IMR-90 (cell line): ENCODE data around the gene HDGFL3. TPM values are rescaled to one million over a fixed set of nuclear protein-coding genes. Genes with fewer than 3 reads are reported as not detected.

Source experiments
- ATAC-seq: fragments of 200-7000 bp; cut with Tn5 transposase; 2 replicates; pipeline ENCODE4 v1.9.1; 2020; ENCODE audit warnings: low read depth, mild to moderate bottlenecking, moderate library complexity
- BruUV-seq: library from RNA; stranded (reverse); fragments of 400-500 nt; replicated peaks from 2 replicates; lab custom pipeline; 2021; lab: Mats Ljungman, UMichigan
- CTCF ChIA-PET: fragments of 300-600 bp; formaldehyde crosslinking; extraction: SDS; loops from one replicate; lab custom pipeline; 2021; ENCODE audit warnings: antibody characterized with exemption; lab: Yijun Ruan, JAX
- POLR2A ChIA-PET: fragments of 300-600 bp; sonication (Branson Sonifier 250); formaldehyde crosslinking; loops from one replicate; lab custom pipeline; 2022; ENCODE audit warnings: antibody characterized with exemption; ENCODE audit not compliant: unreplicated experiment; lab: Charles Lee
- DNase-seq: peaks from one replicate; pipeline ENCODE4 v3.0.0; 2013
- H2AFZ ChIP-seq: replicated peaks from 2 replicates; pipeline ENCODE3; 2013; ENCODE audit warnings: low read length, mild to moderate bottlenecking; ENCODE audit not compliant: poor library complexity
- H2AK5ac ChIP-seq: 2 replicates; pipeline ENCODE4 v1.6.1; 2013; ENCODE audit warnings: low read depth, low read length, inconsistent platforms
- H2AK9ac ChIP-seq: replicated peaks from 2 replicates; pipeline ENCODE3; 2013; ENCODE audit warnings: mild to moderate bottlenecking, low read depth, low read length, moderate library complexity; ENCODE audit not compliant: poor library complexity
- H2BK120ac ChIP-seq: 2 replicates; pipeline ENCODE4 v1.6.1; 2013; ENCODE audit warnings: low read depth, low read length, inconsistent platforms
- H2BK15ac ChIP-seq: 3 replicates; pipeline ENCODE4 v1.6.1; 2013; ENCODE audit warnings: low read depth, low read length, inconsistent platforms
- H2BK20ac ChIP-seq: 2 replicates; pipeline ENCODE4 v1.6.1; 2013; ENCODE audit warnings: low read depth, mild to moderate bottlenecking, inconsistent platforms, low read length, moderate library complexity
- H2BK5ac ChIP-seq: 2 replicates; pipeline ENCODE4 v1.6.1; 2013; ENCODE audit warnings: mild to moderate bottlenecking, low read depth, low read length, inconsistent platforms; ENCODE audit not compliant: poor library complexity, severe bottlenecking
- H3K14ac ChIP-seq: replicated peaks from 2 replicates; pipeline ENCODE4 v1.6.1; 2013; ENCODE audit warnings: low read depth, low read length, inconsistent platforms
- H3K18ac ChIP-seq: 2 replicates; pipeline ENCODE4 v1.6.1; 2013; ENCODE audit warnings: low read depth, low read length, control low read depth
- H3K23ac ChIP-seq: 2 replicates; pipeline ENCODE4 v1.6.1; 2013; ENCODE audit warnings: low read depth, low read length, inconsistent platforms
- H3K27ac ChIP-seq: 2 replicates; pipeline ENCODE4 v1.5.1; 2013; ENCODE audit warnings: mild to moderate bottlenecking, control low read depth, low read length; ENCODE audit not compliant: insufficient read depth
- H3K27me3 ChIP-seq: 2 replicates; pipeline ENCODE4 v1.6.1; 2013; ENCODE audit warnings: low read length; ENCODE audit not compliant: control insufficient read depth, insufficient read depth
- H3K36me3 ChIP-seq: 2 replicates; pipeline ENCODE4 v1.6.1; 2013; ENCODE audit warnings: low read length, mixed read lengths; ENCODE audit not compliant: control insufficient read depth, insufficient read depth
- H3K4ac ChIP-seq: 2 replicates; pipeline ENCODE4 v1.6.1; 2013; ENCODE audit warnings: low read depth, low read length, inconsistent platforms
- H3K4me1 ChIP-seq: 2 replicates; pipeline ENCODE4 v1.6.1; 2013; ENCODE audit warnings: low read length, mixed read lengths; ENCODE audit not compliant: control insufficient read depth, insufficient read depth
- H3K4me2 ChIP-seq: 2 replicates; pipeline ENCODE4 v1.6.1; 2013; ENCODE audit warnings: low read depth, mild to moderate bottlenecking, control low read depth, low read length, moderate library complexity
- H3K4me3 ChIP-seq: 2 replicates; pipeline ENCODE4 v1.5.1; 2013; ENCODE audit warnings: low read depth, mild to moderate bottlenecking, control low read depth, low read length, moderate library complexity; ENCODE audit not compliant: insufficient read depth
- H3K56ac ChIP-seq: 2 replicates; pipeline ENCODE4 v1.6.1; 2013; ENCODE audit warnings: low read length, inconsistent platforms; ENCODE audit not compliant: insufficient read depth; ENCODE audit errors: extremely low read depth
- H3K79me1 ChIP-seq, 2 experiments: 2 replicates each; pipeline ENCODE4 v1.6.1; 2013; ENCODE audit warnings: low read length in 2 of 2, inconsistent platforms in 1 of 2, low read depth in 1 of 2
- H3K9ac ChIP-seq: 2 replicates; pipeline ENCODE4 v1.6.1; 2013; ENCODE audit warnings: low read depth, low read length, control low read depth
- H3K9me1 ChIP-seq: 2 replicates; pipeline ENCODE4 v1.6.1; 2013; ENCODE audit warnings: low read length, inconsistent platforms; ENCODE audit not compliant: insufficient read depth
- H3K9me3 ChIP-seq: 2 replicates; pipeline ENCODE4 v1.6.1; 2013; ENCODE audit warnings: low read length; ENCODE audit not compliant: control insufficient read depth, insufficient read depth
- H4K20me1 ChIP-seq: 2 replicates; pipeline ENCODE4 v1.6.1; 2013; ENCODE audit warnings: low read length, inconsistent platforms; ENCODE audit not compliant: insufficient read depth
- H4K5ac ChIP-seq: 2 replicates; pipeline ENCODE4 v1.6.1; 2013; ENCODE audit warnings: mild to moderate bottlenecking, low read depth, low read length, control low read depth
- H4K8ac ChIP-seq, 2 experiments: 2 replicates each; pipeline ENCODE4 v1.6.1; 2013; ENCODE audit warnings: low read depth in 2 of 2, low read length in 2 of 2, control low read depth in 1 of 2, inconsistent platforms in 1 of 2
- H4K91ac ChIP-seq: 2 replicates; pipeline ENCODE4 v1.6.1; 2013; ENCODE audit warnings: low read depth, low read length, inconsistent platforms; ENCODE audit not compliant: insufficient read depth
- BHLHE40 ChIP-seq: fragments of 150-350 bp; IDR thresholded peaks from 2 replicates; pipeline ENCODE4 v1.6.1; 2016; ENCODE audit warnings: mild to moderate bottlenecking, low read depth, low read length
- CEBPB ChIP-seq: IDR thresholded peaks from 2 replicates; pipeline ENCODE4 v1.6.1; 2012; ENCODE audit warnings: low read depth, low read length, improper control_type of control experiment
- CHD1 ChIP-seq: IDR thresholded peaks from 2 replicates; pipeline ENCODE4 v1.6.1; 2012; ENCODE audit warnings: low read depth, low read length, improper control_type of control experiment
- ELK1 ChIP-seq: fragments of 150-350 bp; IDR thresholded peaks from 2 replicates; pipeline ENCODE4 v1.6.1; 2016; ENCODE audit warnings: low read depth, mild to moderate bottlenecking, low read length, moderate library complexity, borderline replicate concordance
- FOS ChIP-seq: fragments of 150-350 bp; IDR thresholded peaks from 2 replicates; pipeline ENCODE4 v1.6.1; 2016; ENCODE audit warnings: low read depth, low read length
- MAFK ChIP-seq: IDR thresholded peaks from 2 replicates; pipeline ENCODE4 v1.6.1; 2012; ENCODE audit warnings: low read depth, low read length, improper control_type of control experiment
- MAZ ChIP-seq: IDR thresholded peaks from 2 replicates; pipeline ENCODE4 v1.6.1; 2012; ENCODE audit warnings: low read depth, mild to moderate bottlenecking, low read length, improper control_type of control experiment, moderate library complexity, borderline replicate concordance
- MXI1 ChIP-seq: IDR thresholded peaks from 2 replicates; pipeline ENCODE4 v1.6.1; 2012; ENCODE audit warnings: low read depth, mild to moderate bottlenecking, low read length, moderate library complexity, borderline replicate concordance
- NFE2L2 ChIP-seq: fragments of 150-350 bp; IDR thresholded peaks from 2 replicates; pipeline ENCODE4 v1.6.1; 2016; ENCODE audit warnings: low read depth, mild to moderate bottlenecking, low read length
- POLR2A ChIP-seq: IDR thresholded peaks from 2 replicates; pipeline ENCODE4 v1.6.1; 2012; ENCODE audit warnings: mild to moderate bottlenecking, low read depth, low read length
- RAD21 ChIP-seq: IDR thresholded peaks from 2 replicates; pipeline ENCODE4 v1.6.1; 2012; ENCODE audit warnings: low read length, improper control_type of control experiment
- RCOR1 ChIP-seq: IDR thresholded peaks from 2 replicates; pipeline ENCODE4 v1.6.1; 2012; ENCODE audit warnings: mild to moderate bottlenecking, low read length, improper control_type of control experiment; ENCODE audit not compliant: insufficient replicate concordance
- RFX5 ChIP-seq: IDR thresholded peaks from 2 replicates; pipeline ENCODE4 v1.8.0; 2012; ENCODE audit warnings: low read depth, mild to moderate bottlenecking, low read length, moderate library complexity
- SMC3 ChIP-seq: fragments of 150-350 bp; IDR thresholded peaks from 2 replicates; pipeline ENCODE4 v1.6.1; 2016; ENCODE audit warnings: low read depth, mild to moderate bottlenecking, antibody characterized with exemption, low read length, moderate library complexity
- WGBS, 2 experiments: methylation state at CpG; one replicate each; pipeline versions ENCODE4 v1.1.5 to v1.1.7; 2013; ENCODE audit warnings: missing lambda C conversion rate in 2 of 2; ENCODE audit not compliant: insufficient read length in 1 of 2; ENCODE audit errors: extremely low coverage in 2 of 2; 5-methylcytosine and 5-hydroxymethylcytosine counted together
- dilution Hi-C: fragments of 300-500 bp; cut with HindIII; formaldehyde crosslinking; loops from one replicate; pipeline ENCODE4 v1.14.3; 2018; ENCODE audit warnings: low sequenced_read_pairs; ENCODE audit not compliant: unreplicated experiment
- in situ Hi-C: fragments of 300-500 bp; cut with MboI; formaldehyde crosslinking; loops from 3 replicates; pipeline ENCODE4 v1.14.3; 2019; ENCODE audit warnings: low sequenced_read_pairs, inconsistent platforms, mixed read lengths
- intact Hi-C: fragments of 100-400 bp; cut with micrococcal nuclease; formaldehyde crosslinking; loops from 2 replicates; pipeline ENCODE4 v1.10.0; 2022
- polyA plus RNA-seq, 3 experiments: library from polyadenylated mRNA; depleted of rRNA; stranded (reverse); fragments of >200 nt; gene quantifications; 2 replicates each; pipeline ENCODE4 v1.2.3, GENCODE V29; 2012; ENCODE audit warnings: low replicate concordance in 1 of 3
- total RNA-seq: library from RNA; depleted of rRNA; stranded (reverse); fragments of >200 nt; gene quantifications from 2 replicates; pipeline ENCODE4 v1.2.3, GENCODE V29; 2012
- TF ChIP-seq, protein P1 (sequence below): conservative IDR thresholded peaks from 2 replicates; pipeline ENCODE4 v1.5.1; 2012; ENCODE audit warnings: mild to moderate bottlenecking, low read depth, low read length, improper control_type of control experiment
- TF ChIP-seq, protein P2 (sequence below): fragments of 150-350 bp; IDR thresholded peaks from 2 replicates; pipeline ENCODE4 v1.6.1; 2017; ENCODE audit warnings: mild to moderate bottlenecking, antibody characterized with exemption, low read length, low read depth

HDGFL3 gene
- total and polyA plus RNA-seq, 2 of the 4 experiments (the other 2 are of a cell fraction) = 9.5 to 18.1 TPM

GRCh38 chr15:83092309-83092976 lies 115.2 kb downstream of the HDGFL3 start:
- no peak overlapping the region for H4K91ac ChIP-seq
- H3K23ac ChIP-seq = peak overlapping the region; percentile 12; the same call in 1 of the 2 replicates
- H3K56ac ChIP-seq = no peak overlapping the region
- H4K5ac ChIP-seq = peak overlapping the region; percentile 64; the same call in 1 of the 2 replicates
- H3K4ac ChIP-seq = peak overlapping the region; percentile 4; the same call in 1 of the 2 replicates
- WGBS, 2 experiments = no CpG with 5 or more reads among the region's 4 CpGs
- H2AFZ ChIP-seq = peak overlapping the region; percentile 64
- intact Hi-C loops = no loop called here
- BruUV-seq = no TSS peak
- H3K14ac ChIP-seq = peak overlapping the region; percentile 14
- peak overlapping the region; percentile 13 for H2BK5ac ChIP-seq
- CTCF ChIA-PET = no interaction called here
- no peaks in the 10 kb centered on the region for H3K4me1 ChIP-seq
- H4K20me1 ChIP-seq = no peaks in the 10 kb centered on the region
- TF ChIP-seq, protein P1, sequence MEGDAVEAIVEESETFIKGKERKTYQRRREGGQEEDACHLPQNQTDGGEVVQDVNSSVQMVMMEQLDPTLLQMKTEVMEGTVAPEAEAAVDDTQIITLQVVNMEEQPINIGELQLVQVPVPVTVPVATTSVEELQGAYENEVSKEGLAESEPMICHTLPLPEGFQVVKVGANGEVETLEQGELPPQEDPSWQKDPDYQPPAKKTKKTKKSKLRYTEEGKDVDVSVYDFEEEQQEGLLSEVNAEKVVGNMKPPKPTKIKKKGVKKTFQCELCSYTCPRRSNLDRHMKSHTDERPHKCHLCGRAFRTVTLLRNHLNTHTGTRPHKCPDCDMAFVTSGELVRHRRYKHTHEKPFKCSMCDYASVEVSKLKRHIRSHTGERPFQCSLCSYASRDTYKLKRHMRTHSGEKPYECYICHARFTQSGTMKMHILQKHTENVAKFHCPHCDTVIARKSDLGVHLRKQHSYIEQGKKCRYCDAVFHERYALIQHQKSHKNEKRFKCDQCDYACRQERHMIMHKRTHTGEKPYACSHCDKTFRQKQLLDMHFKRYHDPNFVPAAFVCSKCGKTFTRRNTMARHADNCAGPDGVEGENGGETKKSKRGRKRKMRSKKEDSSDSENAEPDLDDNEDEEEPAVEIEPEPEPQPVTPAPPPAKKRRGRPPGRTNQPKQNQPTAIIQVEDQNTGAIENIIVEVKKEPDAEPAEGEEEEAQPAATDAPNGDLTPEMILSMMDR = no peak
- TF ChIP-seq SMC3 (no peak), MAZ (no peak), NFE2L2 (no peak), RCOR1 (no peak), RFX5 (no peak), BHLHE40 (no peak), CHD1 (no peak), FOS (no peak), RAD21 (no peak), ELK1 (no peak), MXI1 (no peak), POLR2A (no peak), MAFK (no peak), CEBPB (no peak)
- TF ChIP-seq, protein P2, sequence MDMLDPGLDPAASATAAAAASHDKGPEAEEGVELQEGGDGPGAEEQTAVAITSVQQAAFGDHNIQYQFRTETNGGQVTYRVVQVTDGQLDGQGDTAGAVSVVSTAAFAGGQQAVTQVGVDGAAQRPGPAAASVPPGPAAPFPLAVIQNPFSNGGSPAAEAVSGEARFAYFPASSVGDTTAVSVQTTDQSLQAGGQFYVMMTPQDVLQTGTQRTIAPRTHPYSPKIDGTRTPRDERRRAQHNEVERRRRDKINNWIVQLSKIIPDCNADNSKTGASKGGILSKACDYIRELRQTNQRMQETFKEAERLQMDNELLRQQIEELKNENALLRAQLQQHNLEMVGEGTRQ = no peak
- peak overlapping the region; percentile 69 to 75; a peak in 2 of 4 replicates for H4K8ac ChIP-seq
- H3K18ac ChIP-seq = no peak overlapping the region
- POLR2A ChIA-PET = no interaction called here
- no peak overlapping the region; the same call in 1 of the 2 replicates for H2BK20ac ChIP-seq
- peak; percentile 79 for ATAC-seq
- in situ Hi-C loops = no loop called here
- no peak overlapping the region for H3K27ac ChIP-seq
- no peaks in the 10 kb centered on the region for H3K9me3 ChIP-seq
- H3K9ac ChIP-seq = no peak overlapping the region
- H3K4me3 ChIP-seq = no peak overlapping the region
- no peak overlapping the region for H3K4me2 ChIP-seq
- H2BK15ac ChIP-seq = no peak overlapping the region
- no peak overlapping the region for H2AK5ac ChIP-seq
- H3K27me3 ChIP-seq = peaks cover 4% of the 10 kb centered on the region
- no peaks in the 10 kb centered on the region for H3K36me3 ChIP-seq
- dilution Hi-C loops = no loop called here
- no peak overlapping the region; the same call in 1 of the 2 replicates for H2BK120ac ChIP-seq
- DNase-seq = peak; percentile 77
- no peaks in the 10 kb centered on the region for H3K9me1 ChIP-seq
- no peaks in the 10 kb centered on the region for H3K79me1 ChIP-seq
- no peak overlapping the region for H2AK9ac ChIP-seq
